Measurements from ENCODE around the gene DUSP1. TPM values are rescaled to one million over a fixed set of nuclear protein-coding genes. Genes with fewer than 3 reads are reported as not detected.

DUSP1 gene
- total RNA-seq, 1 donor from 2014 or later, result 21.2 TPM

DNA sequence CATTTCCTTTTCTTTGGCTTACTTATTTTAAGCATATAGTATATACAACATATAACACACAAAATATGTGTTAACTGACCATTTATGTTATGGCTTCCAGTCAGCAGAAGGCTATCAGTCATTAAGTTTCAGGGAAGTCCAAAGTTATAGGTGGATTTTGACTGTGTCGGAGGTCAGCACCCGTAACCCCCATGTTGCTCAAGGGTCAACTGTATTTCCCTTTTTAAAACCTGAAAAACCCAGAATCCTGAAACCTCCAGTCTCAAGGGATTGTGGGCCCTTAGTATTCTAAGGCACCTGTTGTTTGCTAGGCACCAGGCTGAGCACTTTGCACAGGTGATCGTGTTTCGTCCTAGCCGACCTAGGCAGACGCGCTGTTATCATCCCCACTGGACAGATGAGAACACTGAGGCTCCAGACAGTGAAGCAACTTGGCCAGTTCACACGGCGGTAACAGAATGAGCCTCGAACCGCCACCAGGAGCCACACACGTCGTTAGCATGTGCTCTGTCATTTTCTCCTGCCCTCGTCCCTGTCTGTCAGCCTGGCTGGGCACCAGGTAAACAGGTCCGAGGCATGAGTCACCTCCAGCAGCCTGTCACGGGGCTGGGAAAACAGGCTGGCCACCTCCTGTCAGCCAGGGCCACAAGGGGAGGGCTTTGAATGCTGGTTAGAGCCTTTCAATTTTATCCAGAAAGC, 39.9 kb downstream of the DUSP1 start:
- no peak overlapping the region for H3K4me3 Mint-ChIP-seq
- H3K36me3 Mint-ChIP-seq (ENCODE audit: low read depth), result no peaks in the 10 kb centered on the region
- ChIA-PET POLR2A (no interaction called here), CTCF (no interaction called here)
- H3K27ac Mint-ChIP-seq, result no peak overlapping the region
- ATAC-seq (ENCODE audit: low read depth) (no peak), DNase-seq (no peak)
- peaks cover 6% of the 10 kb centered on the region for H3K4me1 Mint-ChIP-seq
- TF ChIP-seq, protein P1, sequence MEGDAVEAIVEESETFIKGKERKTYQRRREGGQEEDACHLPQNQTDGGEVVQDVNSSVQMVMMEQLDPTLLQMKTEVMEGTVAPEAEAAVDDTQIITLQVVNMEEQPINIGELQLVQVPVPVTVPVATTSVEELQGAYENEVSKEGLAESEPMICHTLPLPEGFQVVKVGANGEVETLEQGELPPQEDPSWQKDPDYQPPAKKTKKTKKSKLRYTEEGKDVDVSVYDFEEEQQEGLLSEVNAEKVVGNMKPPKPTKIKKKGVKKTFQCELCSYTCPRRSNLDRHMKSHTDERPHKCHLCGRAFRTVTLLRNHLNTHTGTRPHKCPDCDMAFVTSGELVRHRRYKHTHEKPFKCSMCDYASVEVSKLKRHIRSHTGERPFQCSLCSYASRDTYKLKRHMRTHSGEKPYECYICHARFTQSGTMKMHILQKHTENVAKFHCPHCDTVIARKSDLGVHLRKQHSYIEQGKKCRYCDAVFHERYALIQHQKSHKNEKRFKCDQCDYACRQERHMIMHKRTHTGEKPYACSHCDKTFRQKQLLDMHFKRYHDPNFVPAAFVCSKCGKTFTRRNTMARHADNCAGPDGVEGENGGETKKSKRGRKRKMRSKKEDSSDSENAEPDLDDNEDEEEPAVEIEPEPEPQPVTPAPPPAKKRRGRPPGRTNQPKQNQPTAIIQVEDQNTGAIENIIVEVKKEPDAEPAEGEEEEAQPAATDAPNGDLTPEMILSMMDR (IDR thresholded peaks at IDR 0.05), result no peak
- no peaks in the 10 kb centered on the region for H3K9me3 Mint-ChIP-seq
- H3K27me3 Mint-ChIP-seq, result no peaks in the 10 kb centered on the region
- intact Hi-C loops (cut with micrococcal nuclease), result no loop called here

DNA sequence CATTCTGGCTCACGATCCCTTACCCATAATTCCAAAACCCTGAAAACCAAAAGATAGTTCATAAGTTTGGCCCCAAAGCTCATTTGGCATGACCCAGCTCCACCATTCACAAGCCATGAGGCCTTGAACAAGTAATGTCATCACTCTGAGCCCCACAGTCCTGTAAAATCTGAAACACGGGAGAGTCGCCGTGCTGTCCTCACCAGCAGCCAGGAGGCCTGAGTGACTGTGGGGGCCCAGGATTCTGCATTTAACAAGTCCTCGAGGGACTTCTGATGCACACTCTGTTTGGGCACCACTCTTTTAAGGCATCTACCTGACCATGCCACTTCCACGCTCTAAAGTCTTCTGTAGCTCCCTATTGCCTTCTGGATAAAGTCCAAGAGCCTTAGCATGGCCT, 40.8 kb downstream of the DUSP1 start:
- DNase-seq (no peak), ATAC-seq (ENCODE audit: low read depth) (no peak)
- Mint-ChIP-seq H3K4me1 (peaks cover 6% of the 10 kb centered on the region), H3K27ac (no peak overlapping the region), H3K36me3 (ENCODE audit: low read depth) (no peaks in the 10 kb centered on the region), H3K4me3 (no peak overlapping the region), H3K9me3 (no peaks in the 10 kb centered on the region), H3K27me3 (no peaks in the 10 kb centered on the region)
- TF ChIP-seq, protein P1 (IDR thresholded peaks at IDR 0.05), result no peak
- intact Hi-C loops (cut with micrococcal nuclease), result no loop called here
- CTCF ChIA-PET, result no interaction called here
- POLR2A ChIA-PET, result no interaction called here

DNA sequence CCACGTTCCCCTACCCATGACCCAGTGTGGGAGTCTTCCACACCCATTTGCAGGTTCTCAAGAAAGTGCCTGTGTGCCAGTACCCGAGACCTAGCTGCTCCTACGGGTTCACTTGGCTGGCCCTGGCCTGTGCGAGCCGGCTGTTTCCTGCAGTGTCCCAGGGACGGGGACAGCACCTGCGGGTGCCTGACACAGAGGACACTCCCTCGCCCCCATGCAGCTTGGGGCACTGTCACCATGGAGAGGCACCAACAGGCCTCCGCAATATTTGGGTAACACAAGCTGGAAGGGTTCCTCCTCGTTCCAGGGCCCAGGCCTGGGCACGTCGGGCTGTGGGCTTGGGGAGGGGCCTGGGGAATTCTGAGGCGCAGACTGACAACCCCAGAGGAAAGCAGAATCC, 41.4 kb downstream of the DUSP1 start:
- no peak overlapping the region for H3K4me3 Mint-ChIP-seq
- H3K27me3 Mint-ChIP-seq, result no peaks in the 10 kb centered on the region
- ATAC-seq (ENCODE audit: low read depth) (no peak), DNase-seq (no peak)
- H3K36me3 Mint-ChIP-seq (ENCODE audit: low read depth), result no peaks in the 10 kb centered on the region
- TF ChIP-seq, protein P1 (IDR thresholded peaks at IDR 0.05), result no peak
- peaks cover 6% of the 10 kb centered on the region for H3K4me1 Mint-ChIP-seq
- POLR2A ChIA-PET, result interaction anchor here (0.6 kb wide), 1 partner anchor 214 kb away, joined by 3 read pairs; no protein-coding TSS in a partner anchor
- CTCF ChIA-PET, result no interaction called here
- intact Hi-C loops (cut with micrococcal nuclease), result no loop called here
- no peak overlapping the region for H3K27ac Mint-ChIP-seq
- no peaks in the 10 kb centered on the region for H3K9me3 Mint-ChIP-seq

DNA sequence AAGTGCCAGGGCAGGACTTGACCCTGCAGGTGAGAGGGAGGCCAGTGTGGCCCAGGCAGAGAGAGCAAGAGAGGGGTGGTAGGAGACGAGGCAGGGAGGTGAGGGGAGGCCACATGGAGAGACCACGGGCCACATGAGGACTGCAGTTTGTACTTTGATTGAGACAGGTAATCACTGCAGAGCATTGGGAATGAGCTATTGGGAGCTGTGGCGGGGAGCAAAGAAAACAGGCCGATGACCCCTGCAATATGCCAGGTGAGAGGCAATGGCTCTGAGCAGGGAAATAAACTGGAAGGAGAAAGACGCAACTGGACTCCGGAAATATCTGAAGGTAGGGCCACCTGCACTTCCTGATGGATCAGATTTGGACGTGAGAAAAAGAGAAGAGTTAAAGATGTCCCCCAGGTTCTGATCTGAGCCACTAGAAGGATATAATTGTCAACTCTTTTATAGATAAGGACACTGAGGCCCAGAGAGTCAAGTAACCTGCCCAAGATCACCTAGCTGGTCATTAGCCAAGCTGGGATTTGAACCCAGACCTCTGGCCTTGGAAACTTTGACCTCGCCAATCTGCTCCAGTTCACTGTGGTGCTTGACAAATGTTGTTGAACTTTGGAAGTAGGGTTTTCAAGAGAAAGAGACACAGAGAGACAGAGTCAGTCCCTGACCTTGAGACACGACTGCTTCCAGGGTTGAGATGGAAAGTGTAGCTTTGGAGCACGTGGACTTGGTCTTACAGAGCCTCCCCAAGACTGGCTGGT, 42.3 kb downstream of the DUSP1 start:
- CTCF ChIA-PET, result interaction anchor here (1.2 kb wide), 1 partner anchor 15 kb away, joined by 3 read pairs; no protein-coding TSS in a partner anchor
- POLR2A ChIA-PET, result no interaction called here
- no peak for ATAC-seq (ENCODE audit: low read depth)
- Mint-ChIP-seq H3K4me1 (peaks cover 6% of the 10 kb centered on the region), H3K9me3 (no peaks in the 10 kb centered on the region), H3K36me3 (ENCODE audit: low read depth) (no peaks in the 10 kb centered on the region), H3K27ac (no peak overlapping the region), H3K4me3 (no peak overlapping the region), H3K27me3 (no peaks in the 10 kb centered on the region)
- TF ChIP-seq, protein P1 (IDR thresholded peaks at IDR 0.05), result no peak
- DNase-seq, result no peak
- intact Hi-C loops (cut with micrococcal nuclease), result no loop called here

DNA sequence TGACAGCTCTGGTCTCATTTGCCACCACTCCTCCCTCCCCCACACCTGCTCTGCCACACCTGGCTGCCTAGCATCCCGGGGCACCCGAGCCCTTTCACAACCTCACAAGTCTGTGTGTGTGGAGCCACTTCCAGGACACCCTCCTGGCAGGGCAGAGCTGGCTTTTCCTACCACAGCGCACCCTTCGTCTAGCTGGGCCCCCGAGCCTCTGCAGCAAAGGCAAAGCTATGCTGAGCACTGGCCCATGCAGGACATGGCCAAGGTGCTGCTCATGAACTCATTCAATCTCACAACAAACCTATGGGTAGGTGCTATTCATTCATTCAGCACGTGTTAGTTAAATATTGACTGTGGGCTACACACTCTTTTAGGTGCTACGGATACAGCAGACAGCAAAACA, 43.4 kb downstream of the DUSP1 start:
- TF ChIP-seq, protein P1 (IDR thresholded peaks at IDR 0.05), result no peak
- no peak for DNase-seq
- H3K4me3 Mint-ChIP-seq, result no peak overlapping the region
- intact Hi-C loops (cut with micrococcal nuclease), result no loop called here
- no peaks in the 10 kb centered on the region for H3K9me3 Mint-ChIP-seq
- H3K27ac Mint-ChIP-seq, result no peak overlapping the region
- H3K4me1 Mint-ChIP-seq, result peaks cover 6% of the 10 kb centered on the region
- POLR2A ChIA-PET, result no interaction called here
- no peak for ATAC-seq (ENCODE audit: low read depth)
- H3K27me3 Mint-ChIP-seq, result peaks cover under 1% of the 10 kb centered on the region
- H3K36me3 Mint-ChIP-seq (ENCODE audit: low read depth), result no peaks in the 10 kb centered on the region
- CTCF ChIA-PET, result no interaction called here

Measured in activated B cell treated with CpG ODN at 0.5 μM for 24 hours (primary cell).